Panc1 (cell line): ENCODE results near the gene SNX2.

Experiments used
- CTCF ChIP-seq: fragments of 450-650 bp; IDR thresholded peaks from 2 replicates; pipeline ENCODE4 v1.5.1; 2017; ENCODE audit warnings: mild to moderate bottlenecking
- POLR2AphosphoS5 ChIP-seq: IDR thresholded peaks from 2 replicates; pipeline ENCODE4 v1.6.1; 2012; ENCODE audit warnings: mild to moderate bottlenecking, low read depth, low read length, moderate library complexity

GRCh38 chr5:122836947-122837346 is 62.1 kb downstream of the SNX2 start:
- no peak for TF ChIP-seq CTCF
- TF ChIP-seq POLR2AphosphoS5 = no peak
